Measurements from ENCODE around the gene BPIFB2. TPM values are rescaled to one million over a fixed set of nuclear protein-coding genes. Genes with fewer than 3 reads are reported as not detected.

BPIFB2 gene
- total RNA-seq, 1 experiment from 2014 or later: 0.15 TPM

DNA sequence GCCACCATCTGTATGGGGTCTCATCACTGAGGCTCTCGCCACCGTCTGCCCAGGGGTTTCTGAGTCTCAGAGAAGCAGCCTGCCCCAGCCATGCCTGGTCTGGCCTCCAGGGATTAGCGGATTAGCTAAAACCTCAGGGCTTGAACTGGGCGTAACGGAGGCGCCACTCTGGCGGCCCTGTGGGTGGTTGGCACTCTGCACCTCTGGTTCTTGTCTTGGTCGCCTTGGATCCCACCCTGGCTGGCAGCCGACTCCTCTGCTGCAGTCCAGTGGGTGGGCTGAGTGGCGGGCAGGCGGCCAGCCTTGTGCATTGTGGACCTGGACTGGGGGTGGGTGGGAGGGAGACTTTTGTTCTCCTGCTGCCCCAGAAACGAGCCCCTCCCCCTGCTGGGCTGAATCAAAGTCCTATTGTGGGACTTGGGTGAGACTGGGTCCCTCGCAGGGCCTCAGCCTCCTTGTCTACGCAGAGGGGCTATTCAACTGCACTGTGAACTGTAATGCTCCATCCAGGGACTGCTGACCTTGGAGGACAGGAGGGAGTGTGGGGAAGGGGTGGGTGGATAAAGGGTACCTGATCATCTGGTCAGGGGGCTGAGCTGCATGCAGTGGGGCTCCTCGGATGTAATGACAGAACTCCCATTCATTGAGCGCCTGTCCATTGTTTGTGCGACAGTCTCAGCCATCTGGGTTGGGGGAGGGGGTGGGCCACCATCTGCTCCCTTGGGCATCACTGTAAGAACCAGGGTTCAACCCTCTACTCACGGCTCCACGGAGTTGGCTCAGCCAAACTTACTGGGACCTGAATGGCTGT, 27.2 kb upstream of the BPIFB2 start:
- ATAC-seq (no peak), DNase-seq (ENCODE audit: low read depth, low spot score) (no peak)
- Histone ChIP-seq H3K27me3 (ENCODE audit: insufficient read depth, low read length) (no peaks in the 10 kb centered on the region), H3K9me3 (ENCODE audit: control insufficient read depth in 1 of 2, insufficient read depth in 1 of 2, low read depth in 1 of 2, low read length in 2 of 2) (no peaks in the 10 kb centered on the region), H3K4me1 (ENCODE audit: control insufficient read depth in 1 of 2, insufficient read depth in 2 of 2, low read length in 2 of 2) (no peaks in the 10 kb centered on the region), H3K36me3 (ENCODE audit: control insufficient read depth in 1 of 2, insufficient read depth in 2 of 2, low read length in 2 of 2) (no peaks in the 10 kb centered on the region), H3K79me2 (ENCODE audit: insufficient read depth, low read length) (no peaks in the 10 kb centered on the region), H3K9ac (ENCODE audit: low read length) (no peak overlapping the region), H2AFZ (ENCODE audit: low read depth, low read length, poor library complexity, severe bottlenecking) (no peak overlapping the region), H3K27ac (ENCODE audit: low read depth, low read length) (no peak overlapping the region), H3K4me3 (replicated peaks in 1 of 2; ENCODE audit: low read depth in 1 of 2, low read length in 2 of 2) (no peak overlapping the region), H3K4me2 (ENCODE audit: low read length) (no peak overlapping the region), H4K20me1 (ENCODE audit: insufficient read depth) (no peaks in the 10 kb centered on the region), H3K9me2 (ENCODE audit: insufficient read depth) (no peaks in the 10 kb centered on the region)
- CTCF ChIA-PET: no interaction called here
- POLR2A ChIA-PET: no interaction called here
- TF ChIP-seq RAD21 (IDR thresholded peaks at IDR 0.05; ENCODE audit: low read depth) (no peak), REST (IDR thresholded peaks at IDR 0.05; ENCODE audit: low read depth) (no peak), MAX (IDR thresholded peaks at IDR 0.05) (no peak), FOSL1 (IDR thresholded peaks at IDR 0.05; ENCODE audit: low read depth) (no peak), JUND (IDR thresholded peaks at IDR 0.05) (no peak), SP1 (IDR thresholded peaks at IDR 0.05; ENCODE audit: low read depth) (no peak), YY1 (IDR thresholded peaks at IDR 0.05; ENCODE audit: extremely low read depth, insufficient replicate concordance, low read depth, low read length) (no peak), POLR2A (IDR thresholded peaks at IDR 0.05; ENCODE audit: borderline replicate concordance, extremely low read depth, insufficient read depth, insufficient read length) (no peak), EZH2 (IDR thresholded peaks at IDR 0.05) (no peak), CBX3 (IDR thresholded peaks at IDR 0.05; ENCODE audit: low read depth) (no peak), SRF (IDR thresholded peaks at IDR 0.05; ENCODE audit: low read depth) (no peak), CEBPB (IDR thresholded peaks at IDR 0.05; ENCODE audit: low read depth) (no peak), ATF3 (IDR thresholded peaks at IDR 0.05) (no peak), TCF7L2 (IDR thresholded peaks at IDR 0.05; ENCODE audit: borderline replicate concordance, extremely low read depth, insufficient read depth, insufficient read length) (no peak)
- TF ChIP-seq, protein P1, sequence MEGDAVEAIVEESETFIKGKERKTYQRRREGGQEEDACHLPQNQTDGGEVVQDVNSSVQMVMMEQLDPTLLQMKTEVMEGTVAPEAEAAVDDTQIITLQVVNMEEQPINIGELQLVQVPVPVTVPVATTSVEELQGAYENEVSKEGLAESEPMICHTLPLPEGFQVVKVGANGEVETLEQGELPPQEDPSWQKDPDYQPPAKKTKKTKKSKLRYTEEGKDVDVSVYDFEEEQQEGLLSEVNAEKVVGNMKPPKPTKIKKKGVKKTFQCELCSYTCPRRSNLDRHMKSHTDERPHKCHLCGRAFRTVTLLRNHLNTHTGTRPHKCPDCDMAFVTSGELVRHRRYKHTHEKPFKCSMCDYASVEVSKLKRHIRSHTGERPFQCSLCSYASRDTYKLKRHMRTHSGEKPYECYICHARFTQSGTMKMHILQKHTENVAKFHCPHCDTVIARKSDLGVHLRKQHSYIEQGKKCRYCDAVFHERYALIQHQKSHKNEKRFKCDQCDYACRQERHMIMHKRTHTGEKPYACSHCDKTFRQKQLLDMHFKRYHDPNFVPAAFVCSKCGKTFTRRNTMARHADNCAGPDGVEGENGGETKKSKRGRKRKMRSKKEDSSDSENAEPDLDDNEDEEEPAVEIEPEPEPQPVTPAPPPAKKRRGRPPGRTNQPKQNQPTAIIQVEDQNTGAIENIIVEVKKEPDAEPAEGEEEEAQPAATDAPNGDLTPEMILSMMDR (IDR thresholded peaks at IDR 0.05 in 2 of 3, conservative IDR thresholded peaks at IDR 0.05 in 1 of 3; ENCODE audit: borderline replicate concordance in 1 of 3, insufficient read depth in 1 of 3, low read depth in 2 of 3, low read length in 2 of 3): no peak
- no TSS peak for BruUV-seq (replicated peaks)
- RAD21 ChIA-PET (ENCODE audit: low non-redundant PET in 1 of 2, low total read pairs in 2 of 2, uncharacterized antibody in 2 of 2, unreplicated experiment in 2 of 2): no interaction called here
- intact Hi-C loops (cut with micrococcal nuclease): no loop called here

Data from HCT116 (cell line).